ENCODE measurements around the gene LMX1B. TPM values are rescaled to one million over a fixed set of nuclear protein-coding genes. Genes with fewer than 3 reads are reported as not detected.

The LMX1B gene
- total and polyA plus RNA-seq, 11 donors, result 0.15 to 1.1 (median 0.39) TPM

- WGBS, 4 donors, result 65 to 88% (median 73%) methylated on average over 3 of the region's 3 CpGs
- Histone ChIP-seq H3K36me3 (no peaks in the 10 kb centered on the region), H3K9me3 (no peaks in the 10 kb centered on the region), H3K4me1 (peaks cover 0 to 11% (median 6%) of the 10 kb centered on the region in 12 donors), H3K27ac (no peak overlapping the region), H3K4me3 (no peak overlapping the region), H3K27me3 (peaks cover 15 to 76% (median 38%) of the 10 kb centered on the region in 9 donors)
- intact Hi-C loops (cut with DNase I), result loop anchor here in 1 of 10 donors (10.0 kb wide), 1 partner anchor 49 kb away; no protein-coding TSS in a partner anchor
- TF ChIP-seq CTCF (IDR thresholded peaks at IDR 0.05), result no peak
- no peak for TF ChIP-seq POLR2A (IDR thresholded peaks at IDR 0.05)
- ATAC-seq (no peak), DNase-seq (no peak)
Measured at GRCh38 chr9:126635661-126636439, 22.1 kb downstream of the LMX1B start.

- Histone ChIP-seq H3K27ac (no peak overlapping the region), H3K4me3 (no peak overlapping the region), H3K36me3 (no peaks in the 10 kb centered on the region), H3K4me1 (peaks cover 0 to 11% (median 6%) of the 10 kb centered on the region in 12 donors), H3K27me3 (peaks cover 13 to 75% (median 34%) of the 10 kb centered on the region in 9 donors), H3K9me3 (no peaks in the 10 kb centered on the region)
- DNase-seq, result no peak
- ATAC-seq, result no peak
- intact Hi-C loops (cut with DNase I), result loop anchor here in 1 of 10 donors (10.0 kb wide), 1 partner anchor 48 kb away; no protein-coding TSS in a partner anchor
- TF ChIP-seq CTCF (IDR thresholded peaks at IDR 0.05) (no peak), POLR2A (IDR thresholded peaks at IDR 0.05) (no peak)
- WGBS, 4 donors, result 59 to 71% (median 65%) methylated on average over 10 to 17 of the region's 17 CpGs
Measured at GRCh38 chr9:126636983-126637798, 23.5 kb downstream of the LMX1B start.

DNA sequence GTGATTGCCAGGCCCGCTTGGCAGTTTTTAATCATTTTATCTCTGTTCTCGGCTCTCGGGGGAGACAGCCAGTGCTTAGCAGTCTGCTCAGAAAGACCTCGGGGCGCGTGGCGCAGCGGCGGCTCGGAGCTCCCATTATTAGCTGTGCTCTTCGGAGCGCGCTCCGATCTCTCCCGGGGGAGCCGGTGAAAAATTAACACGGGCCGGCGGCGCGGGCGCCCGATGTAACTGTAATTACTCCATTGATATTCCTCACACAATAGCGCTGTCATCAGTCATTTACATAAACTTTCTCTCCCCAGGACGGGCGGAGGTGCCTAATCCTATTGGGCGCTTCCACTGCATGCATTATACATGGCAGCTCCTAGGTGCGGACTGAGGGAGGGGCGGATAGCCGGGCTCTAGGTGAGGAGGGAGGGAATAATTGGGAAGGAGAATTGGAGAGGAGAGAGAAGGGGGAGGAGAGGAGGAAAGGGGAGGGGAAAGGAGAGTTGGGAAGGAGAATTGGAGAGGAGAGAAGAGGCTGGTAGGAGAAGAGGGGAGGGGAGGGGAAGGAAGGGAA lies 24.9 kb downstream of the LMX1B start:
- TF ChIP-seq CTCF (IDR thresholded peaks at IDR 0.05), result no peak
- TF ChIP-seq POLR2A (IDR thresholded peaks at IDR 0.05), result no peak
- no peak for DNase-seq
- ATAC-seq, result no peak
- H3K4me3 ChIP-seq, result peak overlapping the region in 4 of 12 donors; percentile 4 to 17 (median 10)
- H3K27ac ChIP-seq, result no peak overlapping the region
- 1 to 3% (median 2%) methylated on average over 29 to 30 of the region's 30 CpGs for WGBS, 4 donors
- H3K27me3 ChIP-seq, result peaks cover 13 to 75% (median 34%) of the 10 kb centered on the region in 9 donors
- H3K4me1 ChIP-seq, result peaks cover 0 to 11% (median 6%) of the 10 kb centered on the region in 12 donors
- H3K36me3 ChIP-seq, result no peaks in the 10 kb centered on the region
- intact Hi-C loops (cut with DNase I), result loop anchor here in 1 of 10 donors (10.0 kb wide), 1 partner anchor 46 kb away; no protein-coding TSS in a partner anchor
- no peaks in the 10 kb centered on the region for H3K9me3 ChIP-seq
